ENCODE data around the gene RPAP3.

RPAP3 gene

DNA sequence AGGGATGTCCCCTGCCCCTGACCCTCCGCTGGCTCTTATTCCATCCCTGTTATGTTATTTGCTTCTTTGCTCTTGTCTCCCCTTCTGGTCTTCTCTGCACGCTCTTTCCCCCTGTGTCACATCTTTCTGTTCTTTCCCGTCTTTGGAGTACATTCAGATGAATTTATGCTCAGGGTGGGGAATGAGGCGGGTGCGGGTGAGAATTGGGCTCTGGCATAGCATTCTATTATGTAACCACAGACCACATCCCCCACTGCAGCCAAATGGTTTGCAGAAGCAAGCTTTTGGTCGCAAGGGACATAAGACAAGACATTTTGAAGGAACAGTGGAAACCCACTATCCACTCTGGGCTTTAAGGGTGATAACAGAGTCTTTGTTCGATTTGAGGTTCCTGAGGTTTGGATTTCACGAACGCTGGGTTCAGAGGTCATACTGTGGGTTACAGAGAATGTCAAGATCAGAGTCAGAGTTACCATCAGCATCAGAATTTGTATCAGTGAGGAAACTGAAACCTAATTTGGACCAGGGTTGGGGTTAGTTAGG, 15.7 kb upstream of the RPAP3 start:
- DNase-seq (ENCODE audit: low read depth in 3 of 3, low spot score in 1 of 3), result no peak

GRCh38 chr12:47718531-47718930, 12.7 kb upstream of the RPAP3 start:
- no peak for DNase-seq (ENCODE audit: low read depth in 3 of 3, low spot score in 1 of 3)

GRCh38 chr12:47717443-47718193, 11.8 kb upstream of the RPAP3 start:
- DNase-seq (ENCODE audit: low read depth in 3 of 3, low spot score in 1 of 3), result peak in 1 of 3 donors; percentile 12

- no peak for DNase-seq (ENCODE audit: low read depth in 3 of 3, low spot score in 1 of 3)
These were observed 11.2 kb upstream of the RPAP3 start for GRCh38 chr12:47717046-47717442.

- DNase-seq (ENCODE audit: low read depth in 3 of 3, low spot score in 1 of 3), result no peak
These were observed 10.2 kb upstream of the RPAP3 start for GRCh38 chr12:47715877-47716548.

DNA sequence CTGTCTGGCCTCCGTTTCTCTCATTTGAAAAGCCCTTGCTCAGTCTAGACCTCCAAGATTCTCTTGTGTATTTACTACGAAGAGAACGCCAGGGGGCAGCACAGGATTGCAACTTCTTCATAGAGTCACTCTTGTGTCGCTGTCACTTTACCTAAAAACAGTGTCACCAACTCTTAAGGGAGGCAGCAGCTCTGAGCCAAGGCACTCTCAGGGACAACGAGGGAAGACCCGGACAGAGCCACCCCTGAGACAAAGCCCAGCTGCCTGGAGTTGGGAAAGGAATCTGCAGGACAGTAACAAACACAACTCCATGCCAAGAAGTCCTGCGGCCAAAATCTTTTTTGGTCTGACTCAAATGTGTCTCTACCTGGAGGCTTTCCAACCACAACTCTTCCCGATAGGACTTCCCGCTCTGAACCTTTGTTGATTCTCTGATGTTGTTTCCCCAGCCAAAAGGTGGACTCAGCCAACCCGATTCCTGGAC, 9.6 kb upstream of the RPAP3 start:
- DNase-seq (ENCODE audit: low read depth in 3 of 3, low spot score in 1 of 3), result peak; percentile 50 to 62 (median 59)

GRCh38 chr12:47714826-47715386, 9.1 kb upstream of the RPAP3 start:
- no peak for DNase-seq (ENCODE audit: low read depth in 3 of 3, low spot score in 1 of 3)

DNA sequence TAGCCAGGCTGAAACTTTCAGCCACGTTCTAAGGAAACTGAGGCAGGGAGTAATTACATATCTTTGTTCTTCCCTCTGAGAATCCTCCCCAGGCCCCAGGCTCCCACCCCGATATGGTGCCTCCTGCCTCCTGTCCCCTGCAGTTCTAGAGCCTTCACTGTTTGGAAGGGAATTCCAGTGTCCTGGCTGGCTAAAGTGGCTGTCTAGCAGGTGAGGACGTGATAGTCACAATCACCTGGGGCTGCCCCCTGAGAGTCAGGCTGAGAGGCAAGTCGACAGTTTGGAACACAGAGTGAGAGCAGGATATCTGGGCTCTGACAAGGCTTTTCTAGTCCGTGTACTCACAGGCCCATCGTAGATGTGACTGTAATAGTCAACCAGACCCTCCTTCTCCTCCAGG, 6.3 kb upstream of the RPAP3 start:
- DNase-seq (ENCODE audit: low read depth in 3 of 3, low spot score in 1 of 3), result no peak

DNA sequence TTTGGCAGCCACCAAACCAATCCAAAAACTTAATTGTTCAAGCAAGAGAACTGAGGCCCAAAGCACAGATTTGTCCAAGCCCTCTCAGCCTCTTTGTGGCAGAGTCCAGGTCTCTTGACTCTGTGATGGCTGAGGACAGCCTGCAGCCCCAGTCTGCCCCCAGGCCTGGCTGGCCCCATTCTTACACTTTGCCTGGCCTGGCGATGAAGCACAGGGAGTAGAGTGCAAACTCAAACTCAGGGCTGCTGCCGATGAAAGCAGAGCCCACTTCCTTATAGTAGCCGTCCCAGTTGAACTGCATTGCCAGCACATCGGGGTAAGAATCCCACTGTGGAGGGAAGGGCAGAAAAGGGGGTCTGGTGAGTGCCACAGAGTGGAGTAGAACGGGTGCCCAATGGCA, 5.6 kb upstream of the RPAP3 start:
- DNase-seq (ENCODE audit: low read depth in 3 of 3, low spot score in 1 of 3), result no peak

GRCh38 chr12:47710278-47710677, 4.4 kb upstream of the RPAP3 start:
- no peak for DNase-seq (ENCODE audit: low read depth in 3 of 3, low spot score in 1 of 3)

GRCh38 chr12:47709671-47710070, 3.8 kb upstream of the RPAP3 start:
- DNase-seq (ENCODE audit: low read depth in 3 of 3, low spot score in 1 of 3), result no peak

DNA sequence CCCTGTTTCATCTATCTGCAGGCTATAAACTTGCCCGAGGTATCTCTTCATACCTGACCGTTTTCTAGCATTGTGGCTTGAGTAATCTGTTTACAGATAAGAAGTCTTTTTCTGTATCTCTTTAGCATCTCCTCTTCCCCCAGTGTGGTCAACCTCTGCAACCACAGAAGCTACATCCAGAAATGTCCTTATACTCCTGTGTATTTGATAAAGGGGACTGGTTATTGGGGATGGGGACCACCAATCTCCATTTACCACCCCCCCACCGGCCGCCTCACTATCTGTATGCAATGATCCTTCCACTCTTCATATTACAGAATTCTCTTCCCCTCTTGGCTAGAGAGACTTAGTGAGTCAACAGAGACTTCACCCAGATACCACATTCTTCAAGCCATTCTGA, 3.4 kb upstream of the RPAP3 start:
- no peak for DNase-seq (ENCODE audit: low read depth in 3 of 3, low spot score in 1 of 3)

GRCh38 chr12:47707905-47708543, 2.2 kb upstream of the RPAP3 start:
- no peak for DNase-seq (ENCODE audit: low read depth in 3 of 3, low spot score in 1 of 3)

GRCh38 chr12:47707355-47707754, 1.5 kb upstream of the RPAP3 start:
- no peak for DNase-seq (ENCODE audit: low read depth in 3 of 3, low spot score in 1 of 3)

DNA sequence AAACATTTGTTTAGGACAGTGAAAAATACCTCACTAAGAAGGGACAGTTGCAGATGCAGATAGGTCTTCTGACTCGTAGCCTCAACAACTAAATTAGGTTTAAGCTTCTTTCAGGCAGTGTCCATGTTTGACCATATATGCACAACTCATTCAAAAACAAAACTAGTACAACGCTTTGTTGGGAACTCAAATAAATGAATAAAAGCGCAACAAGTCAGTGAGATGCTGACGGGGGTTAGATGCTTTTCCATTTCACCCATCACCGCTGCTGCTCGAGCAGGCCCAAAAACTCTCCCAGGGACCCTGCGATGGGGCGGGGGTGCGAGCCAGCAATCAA, 633 bp downstream of the RPAP3 start:
- no peak for DNase-seq (ENCODE audit: low read depth in 3 of 3, low spot score in 1 of 3)

DNA sequence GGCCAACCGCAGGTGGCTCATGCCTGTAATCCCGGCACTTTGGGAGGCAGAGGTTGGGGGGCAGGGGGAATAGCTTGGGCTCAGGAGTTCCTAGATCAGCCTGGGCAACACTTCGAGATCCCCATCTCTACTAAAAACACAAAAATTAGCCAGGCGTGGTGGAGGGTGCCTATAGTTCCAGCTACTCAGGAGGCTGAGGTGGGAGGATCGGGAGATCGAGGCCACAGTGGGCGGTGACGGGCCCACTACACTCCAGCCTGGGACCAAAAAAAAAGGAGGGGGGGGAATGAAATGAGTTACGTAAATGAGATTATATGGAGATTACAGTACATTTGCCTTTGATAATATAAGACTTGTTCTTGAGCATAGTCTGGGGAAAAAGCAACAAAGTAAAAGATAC, 1.1 kb downstream of the RPAP3 start:
- no peak for DNase-seq (ENCODE audit: low read depth in 3 of 3, low spot score in 1 of 3)

DNA sequence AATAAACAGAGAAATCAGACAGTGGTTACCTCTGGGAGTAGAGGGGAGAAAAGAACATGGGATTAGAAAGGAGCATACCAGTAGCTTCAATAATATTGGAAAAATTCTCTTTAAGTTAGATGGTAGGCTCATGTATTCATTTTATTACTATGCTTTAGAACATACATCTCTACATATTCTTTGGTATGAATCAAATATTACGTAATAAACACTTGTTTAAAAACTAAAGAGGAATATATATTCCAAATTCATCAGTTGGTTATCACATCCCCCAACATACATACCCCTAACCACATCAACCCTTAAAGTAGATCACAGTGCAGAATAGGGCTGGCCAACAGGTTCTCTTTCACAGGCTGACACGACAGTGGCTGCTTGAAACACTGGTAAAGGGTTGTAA, 5.6 kb downstream of the RPAP3 start:
- no peak for DNase-seq (ENCODE audit: low read depth in 3 of 3, low spot score in 1 of 3)

- no peak for DNase-seq (ENCODE audit: low read depth in 3 of 3, low spot score in 1 of 3)
These were observed 7.2 kb downstream of the RPAP3 start for GRCh38 chr12:47698631-47699030.

DNA sequence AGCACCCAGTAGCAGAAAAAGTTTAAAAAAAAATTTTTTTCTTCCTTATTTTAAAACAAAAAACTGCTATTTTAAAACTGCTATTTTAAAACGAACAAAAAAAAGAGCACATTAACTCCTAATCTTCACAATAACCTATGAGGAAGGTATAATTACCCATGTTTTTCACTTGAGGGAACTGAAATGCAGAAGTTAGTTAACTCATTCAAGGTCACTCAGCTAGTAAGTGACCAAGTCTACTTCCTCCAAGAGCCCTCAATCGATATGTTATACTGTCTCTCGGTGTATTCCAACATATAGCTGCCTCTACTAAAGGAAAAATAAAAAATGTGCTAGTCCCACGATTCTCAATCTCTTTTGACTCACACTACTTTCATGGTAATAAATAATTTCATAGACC, 7.8 kb downstream of the RPAP3 start:
- no peak for DNase-seq (ENCODE audit: low read depth in 3 of 3, low spot score in 1 of 3)

- DNase-seq (ENCODE audit: low read depth in 3 of 3, low spot score in 1 of 3), result no peak
These were observed 16.6 kb downstream of the RPAP3 start for GRCh38 chr12:47689215-47689614.

GRCh38 chr12:47687636-47688035, 18.2 kb downstream of the RPAP3 start:
- DNase-seq (ENCODE audit: low read depth in 3 of 3, low spot score in 1 of 3), result no peak
